ENCODE measurements around the gene ELFN2. TPM values are rescaled to one million over a fixed set of nuclear protein-coding genes. Genes with fewer than 3 reads are reported as not detected.

Gene ELFN2
- total RNA-seq, 2 experiments from 2014 or later = 0.05 to 0.08 TPM

DNA sequence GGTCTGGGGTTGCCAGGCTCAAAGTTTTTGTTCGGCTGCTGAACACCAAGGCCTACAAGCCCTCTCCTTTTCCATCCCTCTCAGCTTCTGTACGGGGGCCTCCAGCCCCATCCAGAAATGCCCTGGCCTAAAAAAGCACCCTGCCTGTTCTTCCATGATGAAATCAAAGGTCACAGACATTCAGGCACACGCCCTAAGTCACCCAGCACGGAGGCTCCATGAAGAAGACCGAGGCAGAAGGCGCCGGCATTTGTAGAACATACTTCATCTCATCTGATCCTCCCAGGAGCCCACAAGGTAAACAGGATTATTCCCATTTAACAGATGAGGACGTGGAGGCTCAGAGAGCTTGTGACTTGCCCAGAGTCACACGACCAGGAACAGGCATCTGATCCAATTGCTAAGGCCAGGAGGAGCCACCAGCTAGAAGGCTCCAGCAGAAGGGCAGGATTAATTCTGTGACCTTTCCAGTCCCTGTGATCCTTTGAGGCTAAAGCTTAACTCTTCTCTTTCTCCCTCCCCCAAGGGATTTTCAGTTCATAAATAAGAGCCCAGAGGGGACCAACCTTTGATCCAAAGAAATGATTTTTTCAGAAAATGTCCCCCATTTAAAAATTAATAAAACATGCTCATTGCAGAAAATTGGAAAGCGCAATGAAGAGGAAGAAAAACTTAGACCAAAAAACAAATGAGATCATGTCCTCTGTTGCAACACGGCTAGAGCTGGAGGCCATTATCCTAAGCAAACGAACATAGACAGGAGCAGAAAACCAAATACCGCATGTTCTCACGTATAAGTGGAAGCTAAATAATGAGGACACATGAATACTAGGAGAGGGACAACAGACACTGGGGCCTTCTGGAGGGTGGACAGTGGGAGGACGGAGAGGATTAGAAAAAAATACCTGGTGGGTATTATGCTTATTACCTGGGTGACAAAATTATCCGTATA is 106.3 kb downstream of the ELFN2 start:
- CTCF ChIA-PET = interaction anchor here (1.2 to 1.3 kb wide), 3 partner anchors 11 to 246 kb away, joined by 3 read pairs; no protein-coding TSS in a partner anchor
- no peaks in the 10 kb centered on the region for H3K36me3 Mint-ChIP-seq (ENCODE audit: low read depth)
- H3K4me1 Mint-ChIP-seq (ENCODE audit: low read depth) = peaks cover 10% of the 10 kb centered on the region
- ATAC-seq (no peak), DNase-seq (no peak)
- POLR2A ChIA-PET = interaction anchor here (0.8 kb wide), 1 partner anchor 12 kb away, joined by 3 read pairs; no protein-coding TSS in a partner anchor
- H3K9me3 Mint-ChIP-seq (ENCODE audit: insufficient read depth) = no peaks in the 10 kb centered on the region
- H3K27me3 Mint-ChIP-seq (ENCODE audit: low read depth) = peaks cover 30% of the 10 kb centered on the region
- H3K4me3 Mint-ChIP-seq = no peak overlapping the region
- no peak overlapping the region for H3K27ac Mint-ChIP-seq

DNA sequence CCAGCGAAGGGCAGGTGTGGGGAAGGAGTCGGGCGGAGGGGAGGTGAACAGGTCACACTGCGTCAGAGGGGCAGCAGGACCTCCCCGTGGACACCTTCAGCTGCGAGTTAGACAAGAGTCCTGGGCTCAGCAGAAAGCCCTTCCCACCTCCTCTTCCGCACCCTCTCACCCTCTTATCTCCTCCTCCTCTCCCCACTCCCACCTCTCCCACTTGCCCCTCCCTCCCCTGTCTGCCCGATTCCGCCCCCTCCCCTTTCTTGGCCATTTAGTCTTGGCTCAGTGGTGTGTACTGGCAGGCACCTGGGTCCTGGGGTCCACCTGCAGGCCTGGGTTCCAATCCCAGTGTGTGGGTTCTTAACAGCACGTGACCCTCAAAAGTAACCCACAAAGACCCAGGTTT is 107.8 kb downstream of the ELFN2 start:
- peaks cover 4% of the 10 kb centered on the region for H3K36me3 Mint-ChIP-seq (ENCODE audit: low read depth)
- no peak overlapping the region for H3K4me3 Mint-ChIP-seq
- CTCF ChIA-PET = interaction anchor here (1.0 kb wide), 1 partner anchor 139 kb away, joined by 4 read pairs; no protein-coding TSS in a partner anchor
- peaks cover 23% of the 10 kb centered on the region for H3K4me1 Mint-ChIP-seq (ENCODE audit: low read depth)
- no peaks in the 10 kb centered on the region for H3K9me3 Mint-ChIP-seq (ENCODE audit: insufficient read depth)
- DNase-seq (no peak), ATAC-seq (no peak)
- POLR2A ChIA-PET = no interaction called here
- peaks cover 30% of the 10 kb centered on the region for H3K27me3 Mint-ChIP-seq (ENCODE audit: low read depth)
- no peak overlapping the region for H3K27ac Mint-ChIP-seq

DNA sequence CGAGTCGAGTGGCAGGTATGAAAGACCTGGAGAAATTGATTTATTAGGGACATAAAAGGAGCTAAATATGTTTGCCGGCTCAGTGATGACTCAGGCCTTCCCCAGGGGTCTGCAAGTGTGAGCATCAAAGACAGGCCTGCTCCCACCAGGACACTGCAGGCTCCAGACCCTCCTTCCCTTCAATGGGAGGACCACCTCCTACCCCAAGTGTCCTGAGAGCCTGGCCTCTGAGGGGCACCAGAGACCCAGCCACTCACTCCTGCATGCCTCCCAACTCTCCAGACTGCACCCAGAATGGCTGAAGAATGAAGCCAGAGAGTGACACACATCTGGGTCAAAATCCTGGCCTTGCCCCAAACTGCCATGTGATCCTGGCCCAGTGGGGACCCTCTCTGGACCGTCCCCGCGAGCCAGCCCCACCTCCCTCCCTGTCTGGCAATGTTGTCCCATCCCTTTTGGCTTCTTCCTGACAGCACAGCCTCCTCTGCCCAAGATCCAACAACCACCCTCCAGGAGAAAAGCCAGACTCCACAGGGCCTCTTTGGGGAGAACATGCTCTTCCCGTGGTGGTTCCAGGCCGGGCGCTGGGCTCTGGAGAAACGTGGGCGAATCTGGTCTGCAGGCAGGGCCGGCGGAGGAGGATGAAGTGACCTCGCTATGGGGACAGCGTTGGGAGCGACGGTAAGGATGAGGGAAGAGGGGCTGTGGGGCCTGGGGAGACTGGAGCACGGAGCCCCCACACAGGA is 108.7 kb downstream of the ELFN2 start:
- Mint-ChIP-seq H3K4me3 (no peak overlapping the region), H3K9me3 (ENCODE audit: insufficient read depth) (no peaks in the 10 kb centered on the region), H3K27me3 (ENCODE audit: low read depth) (peaks cover 21% of the 10 kb centered on the region), H3K27ac (no peak overlapping the region), H3K36me3 (ENCODE audit: low read depth) (peaks cover 12% of the 10 kb centered on the region), H3K4me1 (ENCODE audit: low read depth) (peaks cover 32% of the 10 kb centered on the region)
- ATAC-seq (no peak), DNase-seq (no peak)
- ChIA-PET CTCF (interaction anchor here (0.7 to 5.7 kb wide), 5 partner anchors 14 to 249 kb away, joined by 3 to 65 read pairs (median 9); partner anchors contain the start of gene ELFN2), POLR2A (no interaction called here)

Other genes with a start within 250 kb of the ELFN2 start
- gene C1QTNF6, start 239.2 kb downstream of the ELFN2 start, total RNA-seq = 1 to 10 TPM; 6.1 to 6.2 TPM
- 1 to 10 TPM; 3.5 to 3.6 TPM for gene SSTR3, start 215.0 kb downstream of the ELFN2 start, total RNA-seq
- gene RAC2, start 183.2 kb downstream of the ELFN2 start, total RNA-seq = 1,000 to 10,000 TPM; 1,167 to 1,252 TPM
- 100 to 1,000 TPM; 107 to 114 TPM for gene CYTH4, start 145.0 kb downstream of the ELFN2 start, total RNA-seq
- gene MFNG, start 58.9 kb upstream of the ELFN2 start, total RNA-seq = 100 to 1,000 TPM; 227 to 232 TPM
- under 1 TPM in 1 of 2 experiments, not detected in 1; 0.31 TPM for gene CARD10, start 91.9 kb upstream of the ELFN2 start, total RNA-seq
- under 1 TPM; 0.13 to 0.21 TPM for gene CDC42EP1, start 133.0 kb upstream of the ELFN2 start, total RNA-seq
- gene LGALS2, start 152.6 kb upstream of the ELFN2 start, total RNA-seq = not detected
- 10 to 100 TPM; 66.3 to 69.5 TPM for gene GGA1, start 181.4 kb upstream of the ELFN2 start, total RNA-seq
- 100 to 1,000 TPM; 216 to 218 TPM for gene SH3BP1, start 212.2 kb upstream of the ELFN2 start, total RNA-seq
- 10 to 100 TPM; 31.5 to 33.5 TPM for gene PDXP, start 231.2 kb upstream of the ELFN2 start, total RNA-seq
- gene LGALS1, start 248.2 kb upstream of the ELFN2 start, total RNA-seq = 1,000 to 10,000 TPM; 1,444 to 1,502 TPM